ENCODE measurements around the gene IGSF9. TPM values are rescaled to one million over a fixed set of nuclear protein-coding genes. Genes with fewer than 3 reads are reported as not detected.
A peak's percentile ranks its signal among the peaks of the same experiment; 100 is the strongest.

Gene IGSF9
- total and polyA plus RNA-seq, 10 of the 15 experiments (the other 5 are each of a cell fraction or from before 2014, with no cell fraction given): 0.04 to 0.07 TPM; not detected in 8

DNA sequence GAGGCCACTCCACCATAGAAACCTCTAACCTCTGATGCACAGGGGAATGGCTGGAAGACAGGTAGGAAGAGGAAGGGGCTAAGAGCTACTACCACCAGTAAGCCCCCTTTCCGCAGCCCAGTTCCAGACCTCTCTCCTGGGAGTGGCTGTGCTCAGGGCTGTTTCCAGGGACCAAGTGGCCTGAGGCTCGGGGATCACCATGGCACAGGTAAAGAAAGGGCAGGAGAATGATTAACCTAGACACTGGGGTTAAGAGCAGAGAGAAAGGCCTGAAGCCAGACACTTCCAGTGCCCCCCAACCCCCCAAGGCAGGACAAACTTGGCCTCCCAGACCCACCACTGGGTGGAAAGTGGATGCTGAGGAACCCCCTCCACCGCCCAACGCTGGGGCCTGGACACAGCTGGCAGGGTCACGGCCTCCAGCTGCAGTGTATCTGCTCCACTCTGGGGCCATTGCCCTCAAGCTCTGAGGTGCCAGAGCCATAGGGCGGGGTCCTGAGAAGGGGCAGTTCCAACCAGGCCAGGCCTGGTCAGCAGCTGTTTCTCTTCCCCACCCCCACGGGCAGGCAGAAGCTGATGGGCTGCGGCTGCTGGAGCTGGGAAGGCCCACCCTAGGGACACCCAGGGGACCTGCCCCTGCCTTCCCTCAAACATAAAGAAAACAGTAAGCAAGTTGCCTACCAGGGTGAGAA, 22.8 kb downstream of the IGSF9 start (continued):
- TF ChIP-seq, protein P1, sequence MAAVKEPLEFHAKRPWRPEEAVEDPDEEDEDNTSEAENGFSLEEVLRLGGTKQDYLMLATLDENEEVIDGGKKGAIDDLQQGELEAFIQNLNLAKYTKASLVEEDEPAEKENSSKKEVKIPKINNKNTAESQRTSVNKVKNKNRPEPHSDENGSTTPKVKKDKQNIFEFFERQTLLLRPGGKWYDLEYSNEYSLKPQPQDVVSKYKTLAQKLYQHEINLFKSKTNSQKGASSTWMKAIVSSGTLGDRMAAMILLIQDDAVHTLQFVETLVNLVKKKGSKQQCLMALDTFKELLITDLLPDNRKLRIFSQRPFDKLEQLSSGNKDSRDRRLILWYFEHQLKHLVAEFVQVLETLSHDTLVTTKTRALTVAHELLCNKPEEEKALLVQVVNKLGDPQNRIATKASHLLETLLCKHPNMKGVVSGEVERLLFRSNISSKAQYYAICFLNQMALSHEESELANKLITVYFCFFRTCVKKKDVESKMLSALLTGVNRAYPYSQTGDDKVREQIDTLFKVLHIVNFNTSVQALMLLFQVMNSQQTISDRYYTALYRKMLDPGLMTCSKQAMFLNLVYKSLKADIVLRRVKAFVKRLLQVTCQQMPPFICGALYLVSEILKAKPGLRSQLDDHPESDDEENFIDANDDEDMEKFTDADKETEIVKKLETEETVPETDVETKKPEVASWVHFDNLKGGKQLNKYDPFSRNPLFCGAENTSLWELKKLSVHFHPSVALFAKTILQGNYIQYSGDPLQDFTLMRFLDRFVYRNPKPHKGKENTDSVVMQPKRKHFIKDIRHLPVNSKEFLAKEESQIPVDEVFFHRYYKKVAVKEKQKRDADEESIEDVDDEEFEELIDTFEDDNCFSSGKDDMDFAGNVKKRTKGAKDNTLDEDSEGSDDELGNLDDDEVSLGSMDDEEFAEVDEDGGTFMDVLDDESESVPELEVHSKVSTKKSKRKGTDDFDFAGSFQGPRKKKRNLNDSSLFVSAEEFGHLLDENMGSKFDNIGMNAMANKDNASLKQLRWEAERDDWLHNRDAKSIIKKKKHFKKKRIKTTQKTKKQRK (IDR thresholded peaks at IDR 0.05; ENCODE audit: low read depth, low read length): no peak
- no peak for TF ChIP-seq CREB1 (IDR thresholded peaks at IDR 0.05; ENCODE audit: low read depth)
- no peak for TF ChIP-seq MTA3 (IDR thresholded peaks at IDR 0.05; ENCODE audit: borderline replicate concordance, low read length)
- TF ChIP-seq HDAC6 (IDR thresholded peaks at IDR 0.05; ENCODE audit: unreplicated experiment): no peak
- TF ChIP-seq ZZZ3 (IDR thresholded peaks at IDR 0.05; ENCODE audit: control insufficient read depth, insufficient read length, low read depth): no peak
- TF ChIP-seq ZNF384 (IDR thresholded peaks at IDR 0.05; ENCODE audit: borderline replicate concordance, low read depth, low read length): no peak
- TF ChIP-seq POLR2AphosphoS5 (IDR thresholded peaks at IDR 0.05; ENCODE audit: low read length): peak; percentile 6; the same call in 1 of the 2 replicates
- TF ChIP-seq MYC (IDR thresholded peaks at IDR 0.05; ENCODE audit: insufficient read depth, insufficient read length, insufficient replicate concordance, low read length, severe bottlenecking): no peak
- TF ChIP-seq, protein P2, sequence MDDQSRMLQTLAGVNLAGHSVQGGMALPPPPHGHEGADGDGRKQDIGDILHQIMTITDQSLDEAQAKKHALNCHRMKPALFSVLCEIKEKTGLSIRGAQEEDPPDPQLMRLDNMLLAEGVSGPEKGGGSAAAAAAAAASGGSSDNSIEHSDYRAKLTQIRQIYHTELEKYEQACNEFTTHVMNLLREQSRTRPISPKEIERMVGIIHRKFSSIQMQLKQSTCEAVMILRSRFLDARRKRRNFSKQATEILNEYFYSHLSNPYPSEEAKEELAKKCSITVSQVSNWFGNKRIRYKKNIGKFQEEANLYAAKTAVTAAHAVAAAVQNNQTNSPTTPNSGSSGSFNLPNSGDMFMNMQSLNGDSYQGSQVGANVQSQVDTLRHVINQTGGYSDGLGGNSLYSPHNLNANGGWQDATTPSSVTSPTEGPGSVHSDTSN (IDR thresholded peaks at IDR 0.05; ENCODE audit: insufficient replicate concordance, low read depth, low read length): no peak
- no peak for TF ChIP-seq TAF1 (IDR thresholded peaks at IDR 0.05; ENCODE audit: borderline replicate concordance, low read depth, low read length)
- TF ChIP-seq SUPT20H (IDR thresholded peaks at IDR 0.05; ENCODE audit: borderline replicate concordance, control insufficient read depth, low read depth, low read length): no peak
- TF ChIP-seq, protein P3, sequence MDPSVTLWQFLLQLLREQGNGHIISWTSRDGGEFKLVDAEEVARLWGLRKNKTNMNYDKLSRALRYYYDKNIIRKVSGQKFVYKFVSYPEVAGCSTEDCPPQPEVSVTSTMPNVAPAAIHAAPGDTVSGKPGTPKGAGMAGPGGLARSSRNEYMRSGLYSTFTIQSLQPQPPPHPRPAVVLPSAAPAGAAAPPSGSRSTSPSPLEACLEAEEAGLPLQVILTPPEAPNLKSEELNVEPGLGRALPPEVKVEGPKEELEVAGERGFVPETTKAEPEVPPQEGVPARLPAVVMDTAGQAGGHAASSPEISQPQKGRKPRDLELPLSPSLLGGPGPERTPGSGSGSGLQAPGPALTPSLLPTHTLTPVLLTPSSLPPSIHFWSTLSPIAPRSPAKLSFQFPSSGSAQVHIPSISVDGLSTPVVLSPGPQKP (IDR thresholded peaks at IDR 0.05; ENCODE audit: low read depth, low read length): 0 out of 2 replicates have a peak, but pooled peaks have one; percentile 32
- TF ChIP-seq RELA (IDR thresholded peaks at IDR 0.05; ENCODE audit: borderline replicate concordance, partially characterized antibody): no peak
- TF ChIP-seq BCL11A (IDR thresholded peaks at IDR 0.05; ENCODE audit: low read depth, low read length): no peak
- TF ChIP-seq NR2F1 (conservative IDR thresholded peaks at IDR 0.05): peak; percentile 71
- no peak for TF ChIP-seq ZBED1 (IDR thresholded peaks at IDR 0.05; ENCODE audit: borderline replicate concordance)
- no peak for TF ChIP-seq DPF2 (IDR thresholded peaks at IDR 0.05)
- no peak for TF ChIP-seq PAX8 (IDR thresholded peaks at IDR 0.05)
- TF ChIP-seq ASH2L (IDR thresholded peaks at IDR 0.05; ENCODE audit: borderline replicate concordance, low read depth): no peak
- no peak for TF ChIP-seq ESRRA (IDR thresholded peaks at IDR 0.05; ENCODE audit: low read length)
- TF ChIP-seq YY1 (IDR thresholded peaks at IDR 0.05; ENCODE audit: low read depth, low read length): 0 out of 2 replicates have a peak, but pooled peaks have one; percentile 45
- TF ChIP-seq RAD51 (IDR thresholded peaks at IDR 0.05): no peak
- TF ChIP-seq, protein P4, sequence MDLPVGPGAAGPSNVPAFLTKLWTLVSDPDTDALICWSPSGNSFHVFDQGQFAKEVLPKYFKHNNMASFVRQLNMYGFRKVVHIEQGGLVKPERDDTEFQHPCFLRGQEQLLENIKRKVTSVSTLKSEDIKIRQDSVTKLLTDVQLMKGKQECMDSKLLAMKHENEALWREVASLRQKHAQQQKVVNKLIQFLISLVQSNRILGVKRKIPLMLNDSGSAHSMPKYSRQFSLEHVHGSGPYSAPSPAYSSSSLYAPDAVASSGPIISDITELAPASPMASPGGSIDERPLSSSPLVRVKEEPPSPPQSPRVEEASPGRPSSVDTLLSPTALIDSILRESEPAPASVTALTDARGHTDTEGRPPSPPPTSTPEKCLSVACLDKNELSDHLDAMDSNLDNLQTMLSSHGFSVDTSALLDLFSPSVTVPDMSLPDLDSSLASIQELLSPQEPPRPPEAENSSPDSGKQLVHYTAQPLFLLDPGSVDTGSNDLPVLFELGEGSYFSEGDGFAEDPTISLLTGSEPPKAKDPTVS (IDR thresholded peaks at IDR 0.05; ENCODE audit: low read depth, low read length): no peak
- no peak for TF ChIP-seq NR2C2 (IDR thresholded peaks at IDR 0.05; ENCODE audit: borderline replicate concordance, control insufficient read depth, insufficient read length, low read depth)
